T-helper 2 cell treated with Interferon-gamma antibody and Interleukin-4, amounts not matched to agents 5 μg/mL and 100 μg/mL, for 36 hours (primary cell): ENCODE data around the gene PLXND1.
"Not testable (repeated sequence)": the region's sequence is repeated elsewhere in the genome, so short reads cannot be mapped to it uniquely, and the experiment has no call there.

Source experiments
- DNase-seq: peaks from one replicate; pipeline ENCODE4 v3.0.0; 2021; ENCODE audit warnings: low spot score
- H3K27ac Mint-ChIP-seq: one replicate; pipeline ENCODE4 v1.8.0; 2021; ENCODE audit warnings: mild to moderate bottlenecking, mixed read lengths
- H3K27me3 Mint-ChIP-seq: one replicate; pipeline ENCODE4 v1.8.0; 2021; ENCODE audit warnings: low read depth, mixed read lengths
- H3K36me3 Mint-ChIP-seq: one replicate; pipeline ENCODE4 v1.8.0; 2021; ENCODE audit warnings: low read depth, mixed read lengths
- H3K4me1 Mint-ChIP-seq: one replicate; pipeline ENCODE4 v1.8.0; 2021; ENCODE audit warnings: low read depth, mixed read lengths
- H3K4me3 Mint-ChIP-seq: one replicate; pipeline ENCODE4 v1.8.0; 2022; ENCODE audit warnings: mild to moderate bottlenecking, moderate library complexity, mixed read lengths
- H3K9me3 Mint-ChIP-seq: one replicate; pipeline ENCODE4 v1.8.0; 2021; ENCODE audit warnings: mixed read lengths

The PLXND1 gene

GRCh38 chr3:129606636-129607390, at the start of gene PLXND1:
PLXND1 (minus strand) TSS chr3:129606676; CDS start chr3:129606639, 37 bp downstream.
- DNase-seq, result peak; percentile 40
- Mint-ChIP-seq H3K4me1 (peaks cover 13% of the 10 kb centered on the region), H3K36me3 (peaks cover 1% of the 10 kb centered on the region), H3K27ac (peak within 1 kb of the TSS; percentile 17), H3K9me3 (no peaks in the 10 kb centered on the region), H3K4me3 (peak within 1 kb of the TSS; percentile 88), H3K27me3 (peaks cover 55% of the 10 kb centered on the region)

- peaks cover 16% of the 10 kb centered on the region for H3K4me1 Mint-ChIP-seq
- H3K9me3 Mint-ChIP-seq, result no peaks in the 10 kb centered on the region
- no peak for DNase-seq
- H3K36me3 Mint-ChIP-seq, result no peaks in the 10 kb centered on the region
- H3K4me3 Mint-ChIP-seq, result no peak overlapping the region
- no peak overlapping the region for H3K27ac Mint-ChIP-seq
- H3K27me3 Mint-ChIP-seq, result no peaks in the 10 kb centered on the region
Measured at GRCh38 chr3:129655291-129655700, 48.8 kb upstream of the PLXND1 start.

GRCh38 chr3:129654131-129654530, 47.7 kb upstream of the PLXND1 start:
- Mint-ChIP-seq H3K27ac (no peak overlapping the region), H3K4me1 (peaks cover 14% of the 10 kb centered on the region), H3K27me3 (peaks cover 2% of the 10 kb centered on the region), H3K9me3 (no peaks in the 10 kb centered on the region), H3K36me3 (no peaks in the 10 kb centered on the region), H3K4me3 (no peak overlapping the region)
- DNase-seq, result no peak

GRCh38 chr3:129653019-129653418, 46.5 kb upstream of the PLXND1 start:
- no peaks in the 10 kb centered on the region for H3K36me3 Mint-ChIP-seq
- DNase-seq, result no peak
- no peak overlapping the region for H3K27ac Mint-ChIP-seq
- no peak overlapping the region for H3K4me3 Mint-ChIP-seq
- H3K4me1 Mint-ChIP-seq, result peaks cover 7% of the 10 kb centered on the region
- peaks cover 2% of the 10 kb centered on the region for H3K27me3 Mint-ChIP-seq
- H3K9me3 Mint-ChIP-seq, result no peaks in the 10 kb centered on the region

GRCh38 chr3:129651435-129652202, 45.1 kb upstream of the PLXND1 start:
- H3K27me3 Mint-ChIP-seq, result peaks cover 2% of the 10 kb centered on the region
- no peak for DNase-seq
- H3K9me3 Mint-ChIP-seq, result no peaks in the 10 kb centered on the region
- H3K4me1 Mint-ChIP-seq, result no peaks in the 10 kb centered on the region
- no peaks in the 10 kb centered on the region for H3K36me3 Mint-ChIP-seq
- no peak overlapping the region for H3K4me3 Mint-ChIP-seq
- H3K27ac Mint-ChIP-seq, result no peak overlapping the region

- H3K4me3 Mint-ChIP-seq, result no peak overlapping the region
- no peak overlapping the region for H3K27ac Mint-ChIP-seq
- H3K36me3 Mint-ChIP-seq, result no peaks in the 10 kb centered on the region
- H3K9me3 Mint-ChIP-seq, result no peaks in the 10 kb centered on the region
- no peaks in the 10 kb centered on the region for H3K4me1 Mint-ChIP-seq
- peaks cover 2% of the 10 kb centered on the region for H3K27me3 Mint-ChIP-seq
- DNase-seq, result peak; percentile 29
Measured at GRCh38 chr3:129650256-129650872, 43.9 kb upstream of the PLXND1 start.

GRCh38 chr3:129648391-129648790, 41.9 kb upstream of the PLXND1 start:
- Mint-ChIP-seq H3K27me3 (peaks cover 4% of the 10 kb centered on the region), H3K9me3 (no peaks in the 10 kb centered on the region), H3K4me1 (no peaks in the 10 kb centered on the region), H3K36me3 (no peaks in the 10 kb centered on the region), H3K27ac (no peak overlapping the region), H3K4me3 (no peak overlapping the region)
- DNase-seq, result no peak

GRCh38 chr3:129645286-129645685, 38.8 kb upstream of the PLXND1 start:
- Mint-ChIP-seq H3K36me3 (no peaks in the 10 kb centered on the region), H3K27me3 (peaks cover 4% of the 10 kb centered on the region), H3K9me3 (no peaks in the 10 kb centered on the region), H3K4me1 (no peaks in the 10 kb centered on the region), H3K27ac (no peak overlapping the region), H3K4me3 (no peak overlapping the region)
- DNase-seq, result no peak

- no peak overlapping the region for H3K27ac Mint-ChIP-seq
- no peak for DNase-seq
- H3K36me3 Mint-ChIP-seq, result no peaks in the 10 kb centered on the region
- H3K4me1 Mint-ChIP-seq, result no peaks in the 10 kb centered on the region
- no peak overlapping the region for H3K4me3 Mint-ChIP-seq
- no peaks in the 10 kb centered on the region for H3K9me3 Mint-ChIP-seq
- peaks cover 3% of the 10 kb centered on the region for H3K27me3 Mint-ChIP-seq
Measured at GRCh38 chr3:129644836-129645235, 38.4 kb upstream of the PLXND1 start.

- H3K4me3 Mint-ChIP-seq, H3K27me3 Mint-ChIP-seq, H3K4me1 Mint-ChIP-seq, H3K36me3 Mint-ChIP-seq, H3K9me3 Mint-ChIP-seq, H3K27ac Mint-ChIP-seq, DNase-seq: not testable (repeated sequence)
Measured at GRCh38 chr3:129641567-129642260, 35.2 kb upstream of the PLXND1 start.

- H3K36me3 Mint-ChIP-seq, H3K4me3 Mint-ChIP-seq, H3K4me1 Mint-ChIP-seq, DNase-seq, H3K27ac Mint-ChIP-seq, H3K9me3 Mint-ChIP-seq, H3K27me3 Mint-ChIP-seq: not testable (repeated sequence)
Measured at GRCh38 chr3:129640985-129641384, 34.5 kb upstream of the PLXND1 start.

GRCh38 chr3:129638481-129638880, 32.0 kb upstream of the PLXND1 start:
- Mint-ChIP-seq H3K9me3 (no peaks in the 10 kb centered on the region), H3K27ac (no peak overlapping the region), H3K4me1 (no peaks in the 10 kb centered on the region), H3K27me3 (peaks cover 5% of the 10 kb centered on the region), H3K4me3 (no peak overlapping the region), H3K36me3 (no peaks in the 10 kb centered on the region)
- no peak for DNase-seq

GRCh38 chr3:129636082-129636481, 29.6 kb upstream of the PLXND1 start:
- DNase-seq, result no peak
- H3K27ac Mint-ChIP-seq, result no peak overlapping the region
- no peaks in the 10 kb centered on the region for H3K4me1 Mint-ChIP-seq
- no peaks in the 10 kb centered on the region for H3K9me3 Mint-ChIP-seq
- H3K4me3 Mint-ChIP-seq, result no peak overlapping the region
- H3K27me3 Mint-ChIP-seq, result peaks cover 5% of the 10 kb centered on the region
- H3K36me3 Mint-ChIP-seq, result no peaks in the 10 kb centered on the region

GRCh38 chr3:129635656-129636055, 29.2 kb upstream of the PLXND1 start:
- Mint-ChIP-seq H3K4me1 (no peaks in the 10 kb centered on the region), H3K27ac (no peak overlapping the region), H3K4me3 (no peak overlapping the region), H3K9me3 (no peaks in the 10 kb centered on the region), H3K36me3 (no peaks in the 10 kb centered on the region), H3K27me3 (peaks cover 5% of the 10 kb centered on the region)
- no peak for DNase-seq
